ENCODE results near the gene ZNF200.

DNA sequence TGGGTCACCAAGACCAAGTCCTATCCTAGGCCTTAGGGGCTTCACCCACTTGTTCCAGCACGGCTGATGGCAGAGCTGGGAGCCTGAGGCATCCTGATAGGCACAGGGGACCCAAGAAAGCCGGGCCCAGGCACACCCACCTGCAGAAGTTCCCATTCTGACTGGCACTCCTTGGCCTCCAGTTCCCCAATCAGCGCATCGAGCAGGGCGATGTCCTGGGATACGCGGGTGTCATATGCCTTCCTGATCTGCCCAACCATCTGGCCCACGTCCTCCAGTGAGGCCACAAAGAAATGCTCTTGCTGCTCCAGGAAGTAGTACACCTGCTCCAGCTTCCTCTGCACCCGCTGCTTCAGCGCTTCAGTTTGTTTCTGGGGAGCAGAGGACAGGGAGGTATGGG lies 11.9 kb upstream of the ZNF200 start:
- TF ChIP-seq, protein P1, sequence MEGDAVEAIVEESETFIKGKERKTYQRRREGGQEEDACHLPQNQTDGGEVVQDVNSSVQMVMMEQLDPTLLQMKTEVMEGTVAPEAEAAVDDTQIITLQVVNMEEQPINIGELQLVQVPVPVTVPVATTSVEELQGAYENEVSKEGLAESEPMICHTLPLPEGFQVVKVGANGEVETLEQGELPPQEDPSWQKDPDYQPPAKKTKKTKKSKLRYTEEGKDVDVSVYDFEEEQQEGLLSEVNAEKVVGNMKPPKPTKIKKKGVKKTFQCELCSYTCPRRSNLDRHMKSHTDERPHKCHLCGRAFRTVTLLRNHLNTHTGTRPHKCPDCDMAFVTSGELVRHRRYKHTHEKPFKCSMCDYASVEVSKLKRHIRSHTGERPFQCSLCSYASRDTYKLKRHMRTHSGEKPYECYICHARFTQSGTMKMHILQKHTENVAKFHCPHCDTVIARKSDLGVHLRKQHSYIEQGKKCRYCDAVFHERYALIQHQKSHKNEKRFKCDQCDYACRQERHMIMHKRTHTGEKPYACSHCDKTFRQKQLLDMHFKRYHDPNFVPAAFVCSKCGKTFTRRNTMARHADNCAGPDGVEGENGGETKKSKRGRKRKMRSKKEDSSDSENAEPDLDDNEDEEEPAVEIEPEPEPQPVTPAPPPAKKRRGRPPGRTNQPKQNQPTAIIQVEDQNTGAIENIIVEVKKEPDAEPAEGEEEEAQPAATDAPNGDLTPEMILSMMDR (IDR thresholded peaks at IDR 0.05; ENCODE audit: poor library complexity), result no peak
- TF ChIP-seq EZH2 (IDR thresholded peaks at IDR 0.05; ENCODE audit: borderline replicate concordance) (no peak), EZH2phosphoT487 (IDR thresholded peaks at IDR 0.05; ENCODE audit: low read depth, severe bottlenecking, unreplicated experiment) (no peak)

Data from hepatocyte (in vitro differentiated cells).